PC-3 (cell line): ENCODE data around the gene OR5D16. TPM values are rescaled to one million over a fixed set of nuclear protein-coding genes. Genes with fewer than 3 reads are reported as not detected.
"Not testable (repeated sequence)": the region's sequence is repeated elsewhere in the genome, so short reads cannot be mapped to it uniquely, and the experiment has no call there.

Experiments used
- ATAC-seq: fragments of 200-7000 bp; cut with Tn5 transposase; 2 replicates; pipeline ENCODE4 v1.9.1; 2020; ENCODE audit warnings: mild to moderate bottlenecking, moderate library complexity
- BruUV-seq: library from RNA; stranded (reverse); fragments of 400-500 nt; replicated peaks from 2 replicates; lab custom pipeline; 2021; lab: Mats Ljungman, UMichigan
- CTCF ChIA-PET: fragments of 300-600 bp; sonication (Branson Sonifier 250); formaldehyde crosslinking; loops from one replicate; lab custom pipeline; 2022; ENCODE audit warnings: antibody characterized with exemption; lab: Charles Lee
- POLR2A ChIA-PET: fragments of 300-600 bp; sonication (Branson Sonifier 250); formaldehyde crosslinking; loops from one replicate; lab custom pipeline; 2022; ENCODE audit warnings: antibody characterized with exemption; ENCODE audit not compliant: unreplicated experiment; lab: Charles Lee
- DNase-seq: peaks from one replicate; pipeline ENCODE4 v3.0.0-alpha.2; 2015
- H2AFZ ChIP-seq: fragments of 300-600 bp; sonication (generic); 2 replicates; pipeline ENCODE4 v1.6.0; 2016; ENCODE audit warnings: antibody characterized with exemption, low read length
- H3F3A ChIP-seq: fragments of 300-600 bp; sonication (generic); one replicate; pipeline ENCODE4 v1.6.0; 2017; ENCODE audit warnings: antibody characterized with exemption, low read length, control low read depth, mild to moderate bottlenecking; ENCODE audit not compliant: unreplicated experiment
- H3K27ac ChIP-seq: fragments of 300-600 bp; sonication (generic); 2 replicates; pipeline ENCODE4 v1.5.1; 2016; ENCODE audit warnings: mild to moderate bottlenecking, low read length
- H3K27me3 ChIP-seq: fragments of 300-600 bp; sonication (generic); 2 replicates; pipeline ENCODE4 v1.6.1; 2016; ENCODE audit warnings: low read length, mixed read lengths
- H3K36me3 ChIP-seq: fragments of 300-600 bp; sonication (generic); 2 replicates; pipeline ENCODE4 v1.6.1; 2016; ENCODE audit warnings: low read depth, mixed run types, low read length, mixed read lengths
- H3K4me1 ChIP-seq: fragments of 300-600 bp; sonication (generic); 2 replicates; pipeline ENCODE4 v1.5.1; 2016; ENCODE audit warnings: low read length; ENCODE audit not compliant: insufficient read depth
- H3K4me2 ChIP-seq: fragments of 300-600 bp; sonication (generic); 2 replicates; pipeline ENCODE4 v1.6.0; 2016; ENCODE audit warnings: low read length
- H3K4me3 ChIP-seq: fragments of 300-600 bp; sonication (generic); 2 replicates; pipeline ENCODE4 v1.5.1; 2016; ENCODE audit warnings: mild to moderate bottlenecking, low read length, mixed read lengths
- H3K79me2 ChIP-seq: fragments of 300-600 bp; sonication (generic); 2 replicates; pipeline ENCODE4 v1.6.1; 2017; ENCODE audit warnings: low read length, mixed read lengths
- H3K9ac ChIP-seq: fragments of 300-600 bp; sonication (generic); 2 replicates; pipeline ENCODE4 v1.6.0; 2016; ENCODE audit warnings: mild to moderate bottlenecking, low read length
- H3K9me2 ChIP-seq: fragments of 300-600 bp; sonication (generic); replicated peaks from 2 replicates; pipeline ENCODE4 v1.6.1; 2016; ENCODE audit warnings: mixed run types, low read length, mixed read lengths
- H3K9me3 ChIP-seq: fragments of 300-600 bp; sonication (generic); 2 replicates; pipeline ENCODE4 v1.6.1; 2016; ENCODE audit warnings: low read length, mixed read lengths
- H4K20me1 ChIP-seq: fragments of 300-600 bp; sonication (generic); 2 replicates; pipeline ENCODE4 v1.6.1; 2016; ENCODE audit warnings: low read length, mixed read lengths
- intact Hi-C: fragments of 100-400 bp; cut with micrococcal nuclease; formaldehyde crosslinking; loops from 2 replicates; pipeline ENCODE4 v1.9.0; 2023
- total RNA-seq: library from RNA; depleted of rRNA; stranded (reverse); fragments of >200 nt; gene quantifications from 2 replicates; pipeline ENCODE4 v1.2.3, GENCODE V29; 2014; rRNA removed

OR5D16 gene
- total RNA-seq, 1 experiment from 2014 or later: not detected

- H3K27ac ChIP-seq, DNase-seq, CTCF ChIA-PET, H3K36me3 ChIP-seq, POLR2A ChIA-PET, H3K4me3 ChIP-seq, H4K20me1 ChIP-seq, H3K27me3 ChIP-seq, intact Hi-C loops, H3K9me3 ChIP-seq, BruUV-seq, H3K4me2 ChIP-seq, H3K9me2 ChIP-seq, H3K9ac ChIP-seq, H3F3A ChIP-seq, H3K4me1 ChIP-seq, H3K79me2 ChIP-seq, H2AFZ ChIP-seq, ATAC-seq: not testable (repeated sequence)
Observed at GRCh38 chr11:55873146-55873545, 34.6 kb downstream of the OR5D16 start.

- H3K4me2 ChIP-seq, H2AFZ ChIP-seq, H3K9me2 ChIP-seq, H3K27ac ChIP-seq, CTCF ChIA-PET, POLR2A ChIA-PET, H3K79me2 ChIP-seq, H3K9ac ChIP-seq, H3K4me3 ChIP-seq, intact Hi-C loops, DNase-seq, H3F3A ChIP-seq, H3K36me3 ChIP-seq, BruUV-seq, H3K9me3 ChIP-seq, H3K4me1 ChIP-seq, H4K20me1 ChIP-seq, ATAC-seq, H3K27me3 ChIP-seq: not testable (repeated sequence)
Observed at GRCh38 chr11:55882997-55883396, 44.4 kb downstream of the OR5D16 start, which contains the start of gene TRIM51. TRIM51 (plus strand) TSS chr11:55883297; CDS start chr11:55885429, 2,132 bp downstream.

GRCh38 chr11:55884995-55885394 is 46.4 kb downstream of the OR5D16 start:
- DNase-seq, H3K27ac ChIP-seq, H3K9ac ChIP-seq, H3K27me3 ChIP-seq, H3F3A ChIP-seq, BruUV-seq, H3K4me3 ChIP-seq, H3K9me2 ChIP-seq, H3K79me2 ChIP-seq, intact Hi-C loops, H2AFZ ChIP-seq, ATAC-seq, H3K9me3 ChIP-seq, H3K4me1 ChIP-seq, H4K20me1 ChIP-seq, H3K4me2 ChIP-seq, POLR2A ChIA-PET, H3K36me3 ChIP-seq, CTCF ChIA-PET: not testable (repeated sequence)

- H3K9me3 ChIP-seq, H3K79me2 ChIP-seq, H3K4me3 ChIP-seq, H3K27ac ChIP-seq, H3K27me3 ChIP-seq, CTCF ChIA-PET, H4K20me1 ChIP-seq, ATAC-seq, H2AFZ ChIP-seq, H3K9me2 ChIP-seq, H3K4me2 ChIP-seq, H3F3A ChIP-seq, intact Hi-C loops, POLR2A ChIA-PET, BruUV-seq, H3K36me3 ChIP-seq, H3K9ac ChIP-seq, H3K4me1 ChIP-seq, DNase-seq: not testable (repeated sequence)
Observed at GRCh38 chr11:55885481-55885880, 46.9 kb downstream of the OR5D16 start.

Other genes starting within 250 kb of the OR5D16 start
- gene OR4C11, start 231.1 kb upstream of the OR5D16 start, total RNA-seq: not detected in 2 replicates
- gene OR4P4, start 203.6 kb upstream of the OR5D16 start, total RNA-seq: not detected in 2 replicates
- not detected in 2 replicates for gene OR4S2, start 190.4 kb upstream of the OR5D16 start, total RNA-seq
- not detected in 2 replicates for gene OR4C6, start 176.6 kb upstream of the OR5D16 start, total RNA-seq
- not detected in 2 replicates for gene OR5D13, start 65.3 kb upstream of the OR5D16 start, total RNA-seq
- gene OR5D14, start 43.2 kb upstream of the OR5D16 start, total RNA-seq: not detected in 2 replicates
- gene OR5L1, start 27.4 kb upstream of the OR5D16 start, total RNA-seq: not detected in 2 replicates
- gene OR5D18, start 19.1 kb upstream of the OR5D16 start, total RNA-seq: not detected in 2 replicates
- gene OR5L2, start 11.5 kb upstream of the OR5D16 start, total RNA-seq: not detected in 2 replicates
- gene TRIM51, start 44.5 kb downstream of the OR5D16 start, total RNA-seq: not detected in 2 replicates
- gene OR5W2, start 75.8 kb downstream of the OR5D16 start, total RNA-seq: not detected in 2 replicates
- not detected in 2 replicates for gene OR5I1, start 97.6 kb downstream of the OR5D16 start, total RNA-seq
- gene OR10AG1, start 131.2 kb downstream of the OR5D16 start, total RNA-seq: not detected in 2 replicates
- not detected in 2 replicates for gene OR5F1, start 155.9 kb downstream of the OR5D16 start, total RNA-seq
- not detected in 2 replicates for gene OR5AS1, start 188.9 kb downstream of the OR5D16 start, total RNA-seq